GM23338 (cell line): ENCODE data around the gene TNNC1. TPM values are rescaled to one million over a fixed set of nuclear protein-coding genes. Genes with fewer than 3 reads are reported as not detected.

ENCODE experiments used
- ATAC-seq: fragments of 200-7000 bp; cut with Tn5 transposase; 3 replicates; pipeline ENCODE4 v1.9.1; 2020
- DNase-seq: peaks from one replicate; pipeline ENCODE4 v3.0.0-alpha.2; 2015; ENCODE audit warnings: low spot score
- H2AFZ ChIP-seq: fragments of 200-600 bp; sonication (generic); 2 replicates; pipeline ENCODE4 v1.8.0; 2016; ENCODE audit warnings: antibody characterized with exemption, mild to moderate bottlenecking, moderate library complexity
- H3F3A ChIP-seq: fragments of 200-600 bp; sonication (generic); replicated peaks from 2 replicates; pipeline ENCODE4 v1.8.0; 2017; ENCODE audit warnings: antibody characterized with exemption, mixed run types, low read depth
- H3K27ac ChIP-seq: fragments of 200-600 bp; sonication (generic); 2 replicates; pipeline ENCODE4 v1.6.1; 2016; ENCODE audit warnings: low read depth
- H3K27me3 ChIP-seq: fragments of 200-600 bp; sonication (generic); 2 replicates; pipeline ENCODE4 v1.8.0; 2016; ENCODE audit warnings: mild to moderate bottlenecking, mixed run types, moderate library complexity; ENCODE audit not compliant: insufficient read depth
- H3K36me3 ChIP-seq: fragments of 200-600 bp; sonication (generic); 2 replicates; pipeline ENCODE4 v1.8.0; 2016; ENCODE audit warnings: mild to moderate bottlenecking; ENCODE audit not compliant: insufficient read depth
- H3K4me1 ChIP-seq: fragments of 200-600 bp; sonication (generic); 2 replicates; pipeline ENCODE4 v1.8.0; 2016; ENCODE audit warnings: mild to moderate bottlenecking, moderate library complexity; ENCODE audit not compliant: insufficient read depth
- H3K4me2 ChIP-seq: fragments of 200-600 bp; sonication (generic); 2 replicates; pipeline ENCODE4 v1.7.1; 2017; ENCODE audit warnings: mixed run types
- H3K4me3 ChIP-seq: fragments of 200-600 bp; sonication (generic); 2 replicates; pipeline ENCODE4 v1.6.1; 2016; ENCODE audit warnings: mixed run types
- H3K79me2 ChIP-seq: fragments of 200-600 bp; sonication (generic); replicated peaks from 2 replicates; pipeline ENCODE4 v1.8.0; 2017; ENCODE audit warnings: mild to moderate bottlenecking; ENCODE audit not compliant: insufficient read depth
- H3K9me2 ChIP-seq: fragments of 200-600 bp; sonication (generic); 2 replicates; pipeline ENCODE4 v1.8.0; 2017; ENCODE audit not compliant: insufficient read depth
- H4K20me1 ChIP-seq: fragments of 200-600 bp; sonication (generic); replicated peaks from 2 replicates; pipeline ENCODE4 v1.8.0; 2017; ENCODE audit warnings: mild to moderate bottlenecking; ENCODE audit not compliant: insufficient read depth
- H3K27ac Mint-ChIP-seq: 2 replicates; pipeline ENCODE4 v1.8.0; 2020; ENCODE audit warnings: inconsistent platforms, mild to moderate bottlenecking, moderate library complexity, mixed read lengths
- H3K27me3 Mint-ChIP-seq: 3 replicates; pipeline ENCODE4 v1.8.0; 2022; ENCODE audit warnings: low read depth, mild to moderate bottlenecking, moderate library complexity, mixed read lengths, inconsistent platforms; ENCODE audit not compliant: insufficient read depth, poor library complexity
- H3K36me3 Mint-ChIP-seq: 3 replicates; pipeline ENCODE4 v1.8.0; 2021; ENCODE audit warnings: low read depth, mild to moderate bottlenecking, inconsistent platforms, moderate library complexity, mixed read lengths
- H3K4me1 Mint-ChIP-seq: 3 replicates; pipeline ENCODE4 v1.8.0; 2020; ENCODE audit warnings: mild to moderate bottlenecking, inconsistent platforms, mixed read lengths
- H3K4me3 Mint-ChIP-seq: 3 replicates; pipeline ENCODE4 v1.8.0; 2021; ENCODE audit warnings: moderate library complexity, mild to moderate bottlenecking, inconsistent platforms, mixed read lengths
- H3K9me3 Mint-ChIP-seq: 3 replicates; pipeline ENCODE4 v1.8.0; 2020; ENCODE audit warnings: moderate library complexity, mild to moderate bottlenecking, inconsistent platforms, mixed read lengths
- CREB1 ChIP-seq: fragments of 250-450 bp; sonication (Bioruptor Pico); IDR thresholded peaks from 2 replicates; pipeline ENCODE4 v1.5.0; 2020; ENCODE audit warnings: low read depth, mild to moderate bottlenecking, moderate library complexity
- ETS1 ChIP-seq: IDR thresholded peaks from 2 replicates; pipeline ENCODE4 v1.6.1; 2016; ENCODE audit warnings: antibody characterized with exemption
- EZH2 ChIP-seq: fragments of 200-600 bp; sonication (generic); IDR thresholded peaks from one replicate; pipeline ENCODE4 v1.8.0; 2017; ENCODE audit warnings: antibody characterized with exemption, mild to moderate bottlenecking, low read depth; ENCODE audit not compliant: unreplicated experiment
- EZH2phosphoT487 ChIP-seq: fragments of 200-600 bp; sonication (generic); IDR thresholded peaks from one replicate; pipeline ENCODE4 v1.8.1; 2018; ENCODE audit warnings: antibody characterized with exemption; ENCODE audit not compliant: unreplicated experiment
- JUNB ChIP-seq: IDR thresholded peaks from one replicate; pipeline ENCODE4 v1.6.1; 2016; ENCODE audit warnings: antibody characterized with exemption; ENCODE audit not compliant: unreplicated experiment
- NANOG ChIP-seq: IDR thresholded peaks from 2 replicates; pipeline ENCODE4 v1.6.1; 2016; ENCODE audit warnings: antibody characterized with exemption, borderline replicate concordance
- ZNF462 ChIP-seq: fragments of 250-450 bp; sonication (Bioruptor Pico); IDR thresholded peaks from 2 replicates; pipeline ENCODE4 v1.5.0; 2020; ENCODE audit warnings: mild to moderate bottlenecking, moderate library complexity
- polyA plus RNA-seq: library from polyadenylated mRNA; unstranded; fragments of >200 nt; fragmentation: Nextera tagmentation; extraction: Ambion mirVana; gene quantifications from 2 replicates; pipeline ENCODE4 v1.2.1, GENCODE V29; 2016
- total RNA-seq: library from RNA; depleted of rRNA; stranded (reverse); fragments of >200 nt; shearing (Covaris generic); gene quantifications from 2 replicates; pipeline ENCODE4 v1.2.3, GENCODE V29; 2014
- TF ChIP-seq, protein P1 (sequence below), 2 experiments: fragments of 200-600 bp in 1 of 2; sonication (generic) in 1 of 2; conservative IDR thresholded peaks; 2 replicates each; pipeline versions ENCODE4 v1.5.1 to v1.6.1; 2016 to 2017; ENCODE audit warnings: antibody characterized with exemption in 2 of 2, low read depth in 2 of 2, mild to moderate bottlenecking in 2 of 2, moderate library complexity in 1 of 2

The TNNC1 gene
- total and polyA plus RNA-seq, 2 experiments from 2014 or later = 6.5 to 6.9 TPM

DNA sequence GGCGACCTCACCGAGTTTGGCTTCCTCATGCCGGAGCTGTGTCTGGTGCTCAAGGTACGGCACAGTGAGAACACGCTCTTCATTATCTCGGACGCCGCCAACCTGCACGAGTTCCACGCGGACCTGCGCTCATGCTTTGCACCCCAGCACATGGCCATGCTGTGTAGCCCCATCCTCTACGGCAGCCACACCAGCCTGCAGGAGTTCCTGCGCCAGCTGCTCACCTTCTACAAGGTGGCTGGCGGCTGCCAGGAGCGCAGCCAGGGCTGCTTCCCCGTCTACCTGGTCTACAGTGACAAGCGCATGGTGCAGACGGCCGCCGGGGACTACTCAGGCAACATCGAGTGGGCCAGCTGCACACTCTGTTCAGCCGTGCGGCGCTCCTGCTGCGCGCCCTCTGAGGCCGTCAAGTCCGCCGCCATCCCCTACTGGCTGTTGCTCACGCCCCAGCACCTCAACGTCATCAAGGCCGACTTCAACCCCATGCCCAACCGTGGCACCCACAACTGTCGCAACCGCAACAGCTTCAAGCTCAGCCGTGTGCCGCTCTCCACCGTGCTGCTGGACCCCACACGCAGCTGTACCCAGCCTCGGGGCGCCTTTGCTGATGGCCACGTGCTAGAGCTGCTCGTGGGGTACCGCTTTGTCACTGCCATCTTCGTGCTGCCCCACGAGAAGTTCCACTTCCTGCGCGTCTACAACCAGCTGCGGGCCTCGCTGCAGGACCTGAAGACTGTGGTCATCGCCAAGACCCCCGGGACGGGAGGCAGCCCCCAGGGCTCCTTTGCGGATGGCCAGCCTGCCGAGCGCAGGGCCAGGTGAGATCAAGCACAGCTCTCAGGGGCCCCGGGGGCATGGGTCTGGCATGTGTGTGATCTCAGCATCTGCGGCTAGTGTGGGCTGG is 34.2 kb upstream of the TNNC1 start:
- Histone ChIP-seq H4K20me1 (peaks cover 8% of the 10 kb centered on the region; the same call in 1 of the 2 replicates), H3K4me3 (no peak overlapping the region), H3K4me2 (no peak overlapping the region), H2AFZ (no peak overlapping the region), H3F3A (no peaks in the 10 kb centered on the region), H3K27ac (no peak overlapping the region), H3K9me2 (no peaks in the 10 kb centered on the region), H3K79me2 (no peaks in the 10 kb centered on the region; the same call in 1 of the 2 replicates), H3K4me1 (no peaks in the 10 kb centered on the region), H3K36me3 (0 out of 2 replicates have a peak, but pooled peaks cover 4% of the 10 kb centered on the region), H3K27me3 (no peaks in the 10 kb centered on the region)
- peaks cover 3% of the 10 kb centered on the region; the same call in 1 of the 3 replicates for H3K4me1 Mint-ChIP-seq
- H3K27me3 Mint-ChIP-seq = peaks cover 16% of the 10 kb centered on the region
- ATAC-seq (no peak), DNase-seq (no peak)
- H3K36me3 Mint-ChIP-seq = peaks cover 52% of the 10 kb centered on the region
- no peak for TF ChIP-seq EZH2phosphoT487
- TF ChIP-seq, protein P1, sequence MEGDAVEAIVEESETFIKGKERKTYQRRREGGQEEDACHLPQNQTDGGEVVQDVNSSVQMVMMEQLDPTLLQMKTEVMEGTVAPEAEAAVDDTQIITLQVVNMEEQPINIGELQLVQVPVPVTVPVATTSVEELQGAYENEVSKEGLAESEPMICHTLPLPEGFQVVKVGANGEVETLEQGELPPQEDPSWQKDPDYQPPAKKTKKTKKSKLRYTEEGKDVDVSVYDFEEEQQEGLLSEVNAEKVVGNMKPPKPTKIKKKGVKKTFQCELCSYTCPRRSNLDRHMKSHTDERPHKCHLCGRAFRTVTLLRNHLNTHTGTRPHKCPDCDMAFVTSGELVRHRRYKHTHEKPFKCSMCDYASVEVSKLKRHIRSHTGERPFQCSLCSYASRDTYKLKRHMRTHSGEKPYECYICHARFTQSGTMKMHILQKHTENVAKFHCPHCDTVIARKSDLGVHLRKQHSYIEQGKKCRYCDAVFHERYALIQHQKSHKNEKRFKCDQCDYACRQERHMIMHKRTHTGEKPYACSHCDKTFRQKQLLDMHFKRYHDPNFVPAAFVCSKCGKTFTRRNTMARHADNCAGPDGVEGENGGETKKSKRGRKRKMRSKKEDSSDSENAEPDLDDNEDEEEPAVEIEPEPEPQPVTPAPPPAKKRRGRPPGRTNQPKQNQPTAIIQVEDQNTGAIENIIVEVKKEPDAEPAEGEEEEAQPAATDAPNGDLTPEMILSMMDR (conservative IDR thresholded peaks at IDR 0.05; ENCODE audit: low read depth in 2 of 2) = no peak
- H3K9me3 Mint-ChIP-seq = no peaks in the 10 kb centered on the region
- H3K4me3 Mint-ChIP-seq = no peak overlapping the region
- H3K27ac Mint-ChIP-seq = no peak overlapping the region; the same call in 1 of the 2 replicates

DNA sequence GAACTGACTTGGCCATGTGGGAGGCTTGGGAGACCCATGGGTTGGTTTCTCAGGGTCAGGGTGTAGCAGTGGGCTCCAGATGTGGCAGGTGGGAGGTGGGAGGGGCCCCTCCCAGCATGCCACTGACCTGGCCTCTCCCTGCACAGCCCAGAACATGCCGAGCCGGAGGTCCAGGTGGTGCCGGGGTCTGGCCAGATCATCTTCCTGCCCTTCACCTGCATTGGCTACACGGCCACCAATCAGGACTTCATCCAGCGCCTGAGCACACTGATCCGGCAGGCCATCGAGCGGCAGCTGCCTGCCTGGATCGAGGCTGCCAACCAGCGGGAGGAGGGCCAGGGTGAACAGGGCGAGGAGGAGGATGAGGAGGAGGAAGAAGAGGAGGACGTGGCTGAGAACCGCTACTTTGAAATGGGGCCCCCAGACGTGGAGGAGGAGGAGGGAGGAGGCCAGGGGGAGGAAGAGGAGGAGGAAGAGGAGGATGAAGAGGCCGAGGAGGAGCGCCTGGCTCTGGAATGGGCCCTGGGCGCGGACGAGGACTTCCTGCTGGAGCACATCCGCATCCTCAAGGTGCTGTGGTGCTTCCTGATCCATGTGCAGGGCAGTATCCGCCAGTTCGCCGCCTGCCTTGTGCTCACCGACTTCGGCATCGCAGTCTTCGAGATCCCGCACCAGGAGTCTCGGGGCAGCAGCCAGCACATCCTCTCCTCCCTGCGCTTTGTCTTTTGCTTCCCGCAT is 33.4 kb upstream of the TNNC1 start:
- Mint-ChIP-seq H3K27me3 (peaks cover 19% of the 10 kb centered on the region), H3K4me1 (no peaks in the 10 kb centered on the region), H3K4me3 (no peak overlapping the region), H3K9me3 (no peaks in the 10 kb centered on the region), H3K36me3 (peaks cover 54% of the 10 kb centered on the region), H3K27ac (no peak overlapping the region)
- ATAC-seq (no peak), DNase-seq (no peak)
- no peak overlapping the region for H3K27ac ChIP-seq
- no peaks in the 10 kb centered on the region; the same call in 1 of the 2 replicates for H3K79me2 ChIP-seq
- H2AFZ ChIP-seq = no peak overlapping the region
- no peaks in the 10 kb centered on the region for H3K9me2 ChIP-seq
- H3K4me3 ChIP-seq = no peak overlapping the region
- H3K4me2 ChIP-seq = no peak overlapping the region
- H4K20me1 ChIP-seq = peaks cover 8% of the 10 kb centered on the region
- H3K4me1 ChIP-seq = no peaks in the 10 kb centered on the region
- H3K36me3 ChIP-seq = peaks cover 10% of the 10 kb centered on the region; the same call in 1 of the 2 replicates
- H3K27me3 ChIP-seq = no peaks in the 10 kb centered on the region
- 0 out of 2 replicates have a peak, but pooled peaks cover 5% of the 10 kb centered on the region for H3F3A ChIP-seq
- TF ChIP-seq EZH2 = no peak
- no peak for TF ChIP-seq NANOG
- TF ChIP-seq CREB1 = no peak
- no peak for TF ChIP-seq JUNB
- no peak for TF ChIP-seq EZH2phosphoT487
- no peak for TF ChIP-seq ETS1
- TF ChIP-seq ZNF462 (CRISPR knock-in tag) = no peak
